NCI-H1092 (cell line): ENCODE results near the gene ADD2.
A peak's percentile ranks its signal among the peaks of the same experiment; 100 is the strongest.
"Not testable (repeated sequence)": the region's sequence is repeated elsewhere in the genome, so short reads cannot be mapped to it uniquely, and the experiment has no call there.

Experiments
- DNase-seq: peaks from one replicate; lab custom pipeline; 2025; lab: John Stamatoyannopoulos, UW

ADD2 gene

DNA sequence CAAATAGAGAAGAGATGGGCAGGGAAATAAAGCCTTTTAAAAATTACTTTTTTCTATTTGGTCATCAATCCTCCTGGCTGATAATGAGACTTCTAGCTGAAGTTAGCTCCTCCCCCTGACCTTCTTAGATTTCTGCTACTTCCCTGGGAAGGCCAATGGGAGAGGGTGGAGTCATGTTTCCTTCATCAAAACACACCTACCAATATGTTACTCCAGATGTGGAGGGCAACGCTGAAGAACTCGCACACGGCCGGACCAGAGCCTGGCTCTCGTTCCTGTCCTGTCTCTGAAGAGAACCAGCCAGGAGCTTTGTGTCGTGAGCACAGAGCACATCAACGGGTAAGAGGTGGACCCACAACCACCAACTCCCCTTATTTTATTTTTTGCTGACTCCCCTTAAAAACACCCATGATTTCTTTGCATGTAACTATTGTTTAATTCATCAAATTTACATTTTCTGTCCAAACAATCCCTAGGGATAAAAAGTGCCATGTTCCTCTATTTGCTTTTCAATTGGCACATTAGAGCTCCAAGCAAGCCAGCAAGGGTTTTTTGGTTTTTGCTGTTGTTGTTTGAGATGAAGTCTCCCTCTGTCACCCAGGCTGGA is 94.9 kb downstream of the ADD2 start:
- DNase-seq = no peak

DNA sequence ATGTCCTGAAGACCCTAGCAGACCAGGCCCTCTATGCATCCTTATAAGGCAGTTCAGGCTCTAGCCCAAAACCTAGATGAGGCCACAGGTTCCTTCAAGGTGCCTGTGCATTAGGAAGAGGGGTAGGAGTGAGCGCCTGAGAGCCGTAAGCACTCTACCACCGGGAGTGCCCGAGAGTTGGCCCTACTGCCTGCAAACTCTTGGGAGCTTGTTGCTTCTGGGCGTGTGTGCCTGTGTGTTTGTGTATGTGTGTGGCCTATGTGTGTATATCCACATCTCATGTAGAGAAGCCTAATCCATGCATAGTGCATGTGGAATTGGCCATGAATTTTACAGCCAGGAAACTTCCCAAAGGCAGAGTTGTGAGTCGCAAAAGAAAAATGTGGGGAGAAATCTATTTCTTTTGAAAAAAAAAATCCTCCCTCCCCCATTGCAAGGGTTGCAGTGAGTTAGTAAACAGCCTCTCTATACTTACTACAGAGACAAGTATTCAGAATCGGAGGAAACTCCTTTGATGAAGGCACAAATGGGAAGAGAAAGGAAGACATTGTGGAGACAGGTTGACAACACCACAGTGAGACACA is 96.8 kb downstream of the ADD2 start:
- DNase-seq = no peak

DNA sequence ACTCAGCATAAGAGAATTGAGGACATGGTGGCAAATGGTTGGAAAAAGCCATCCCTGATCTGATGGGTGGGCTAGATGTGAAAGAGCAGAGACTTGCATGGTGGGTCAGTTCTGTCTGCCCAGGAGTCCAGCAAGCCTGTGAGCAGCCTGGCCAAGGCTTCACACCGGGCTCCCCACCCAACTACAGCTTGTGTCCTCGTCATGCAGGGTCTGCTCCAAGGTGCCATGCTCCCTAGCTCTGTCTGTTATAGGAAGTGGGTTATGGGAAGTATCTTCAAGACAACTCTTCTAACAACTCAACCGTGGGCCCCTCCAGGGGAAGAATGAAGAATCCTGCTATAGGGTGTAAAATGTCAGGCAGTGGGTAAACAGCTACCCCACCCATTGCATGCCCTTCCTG is 97.4 kb downstream of the ADD2 start:
- DNase-seq = no peak

DNA sequence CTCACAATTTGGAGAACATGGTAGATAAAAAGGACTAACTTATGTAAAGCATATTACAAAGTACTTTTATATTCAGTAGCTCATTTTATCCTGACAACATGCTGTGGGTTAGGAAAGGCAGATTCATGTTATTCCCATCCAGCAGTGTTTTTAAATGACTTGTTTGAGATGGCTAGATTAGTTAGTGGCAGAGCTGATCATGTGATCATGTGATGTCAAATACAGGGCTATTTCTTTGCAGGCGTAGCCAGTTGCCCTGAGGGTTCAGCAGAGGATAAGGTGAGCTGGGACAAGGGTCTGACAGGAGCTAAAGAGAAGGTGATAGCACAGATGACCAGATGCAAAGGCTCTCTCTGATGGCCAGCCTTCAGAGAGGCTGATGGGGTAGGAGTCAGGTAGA is 97.8 kb downstream of the ADD2 start:
- no peak for DNase-seq

DNA sequence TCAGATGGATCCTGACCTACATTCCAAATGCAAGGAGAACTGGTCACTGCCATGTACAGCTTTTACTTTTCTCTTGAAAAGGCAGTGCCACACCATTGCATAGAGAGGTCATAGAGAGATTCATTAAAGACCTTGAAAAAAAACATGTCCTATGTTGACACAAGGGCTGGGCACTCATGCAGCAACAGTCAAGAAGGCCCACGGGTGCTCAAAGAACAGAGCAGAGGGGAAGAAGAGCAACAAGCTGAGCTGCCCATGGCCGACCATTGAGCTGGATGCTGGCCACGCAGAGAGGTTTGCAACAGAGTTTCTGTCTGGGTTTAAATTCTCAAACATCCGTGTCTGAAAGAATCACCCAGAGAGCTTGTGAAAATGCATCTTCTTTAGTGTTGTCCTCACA is 99.1 kb downstream of the ADD2 start:
- no peak for DNase-seq

DNA sequence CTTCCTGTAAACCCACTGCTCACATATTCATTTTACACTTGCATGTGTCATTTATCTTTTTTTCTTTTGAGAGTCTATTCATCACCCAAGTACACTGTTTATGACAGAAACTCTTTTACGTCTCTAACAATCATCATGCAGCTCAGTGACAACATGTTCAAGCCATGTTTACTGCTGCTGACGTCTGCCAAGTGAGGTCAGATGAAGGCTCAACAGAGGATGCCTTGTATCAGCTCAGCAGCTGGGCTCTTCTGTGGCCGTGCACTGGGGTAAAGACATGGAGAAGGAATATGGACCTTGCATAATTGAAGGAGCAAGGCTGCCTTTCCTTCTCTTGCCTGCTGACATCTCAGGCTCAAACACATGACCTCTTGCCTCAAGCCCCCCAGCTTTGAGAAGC is 99.6 kb downstream of the ADD2 start:
- DNase-seq = no peak

DNA sequence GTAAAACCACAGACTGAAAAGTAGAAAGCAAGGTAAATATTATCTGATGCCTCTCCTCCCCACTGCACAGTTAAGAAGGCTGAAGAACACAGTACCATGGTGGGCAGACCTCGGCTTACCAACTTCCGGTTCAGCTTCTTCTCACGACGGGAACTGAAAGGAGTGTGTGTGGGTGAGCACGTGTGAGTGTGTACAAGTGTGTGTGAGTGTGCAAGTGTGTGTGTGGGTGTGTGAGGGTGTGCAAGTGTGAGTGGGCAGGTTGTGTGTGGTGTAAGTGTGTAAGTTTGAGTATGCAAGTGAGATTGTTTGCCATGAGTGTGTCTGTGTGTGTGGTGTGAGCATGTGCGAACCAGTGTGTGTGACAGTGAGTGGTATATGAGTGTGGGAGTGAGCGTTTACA is 103.5 kb downstream of the ADD2 start:
- no peak for DNase-seq

DNA sequence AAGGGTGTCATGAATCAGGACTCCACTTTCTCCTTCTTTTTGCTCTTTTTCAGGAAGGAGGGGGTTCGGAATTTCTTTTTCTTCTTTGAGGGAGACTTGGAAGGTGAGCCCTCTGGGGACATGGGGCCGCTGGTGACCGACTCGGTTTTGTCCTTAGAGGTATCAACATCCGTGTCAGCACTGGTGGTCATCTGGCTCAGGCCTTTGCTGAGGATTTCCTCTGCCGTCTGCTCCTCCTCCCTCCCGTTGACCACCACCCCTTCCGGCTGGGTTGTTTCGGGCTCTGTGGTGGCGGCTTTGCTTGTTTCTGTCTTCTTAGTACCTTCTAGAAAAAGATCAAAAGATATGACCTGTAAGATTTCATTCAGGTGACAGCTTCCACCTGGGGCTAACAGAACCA is 104.6 kb downstream of the ADD2 start:
- DNase-seq = no peak

DNA sequence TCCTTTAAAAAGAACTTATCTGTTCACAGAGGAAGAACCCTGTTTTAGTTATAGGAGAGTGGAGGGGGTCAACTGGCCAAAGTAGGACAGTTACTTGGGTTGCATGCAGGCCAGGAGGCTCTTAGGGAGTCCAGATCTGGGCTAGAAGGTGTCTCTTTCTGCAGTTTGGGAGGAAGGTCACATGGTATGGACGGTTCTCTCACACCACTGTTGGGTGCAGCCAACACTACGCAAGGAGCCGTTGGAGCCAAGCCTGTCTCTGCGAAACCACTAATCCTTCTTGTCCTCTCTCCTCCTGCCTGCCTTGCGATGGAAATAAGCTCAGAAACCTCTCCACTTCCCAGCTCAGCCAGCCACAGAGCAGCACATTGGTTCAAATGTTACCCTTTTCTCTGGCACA is 108.4 kb downstream of the ADD2 start:
- no peak for DNase-seq

DNA sequence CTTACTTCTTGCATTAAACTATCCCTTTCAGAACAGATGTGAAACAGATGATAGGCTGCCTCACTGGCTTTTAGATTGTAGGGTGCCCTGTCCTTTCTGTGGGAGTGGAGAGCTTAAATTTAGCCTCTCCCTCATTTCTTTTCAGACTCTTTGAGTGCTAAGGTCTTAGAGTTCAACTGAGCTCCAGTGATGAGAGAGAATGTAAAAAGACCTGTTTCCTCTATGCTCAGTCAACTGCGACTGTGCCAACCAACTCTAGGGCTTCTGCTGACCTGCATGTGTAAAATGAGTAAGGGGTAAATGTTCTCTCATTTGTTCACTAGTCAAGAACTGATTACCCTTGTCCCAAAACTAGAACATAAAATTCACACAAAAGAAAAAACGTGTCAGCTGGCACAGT is 109.5 kb downstream of the ADD2 start:
- no peak for DNase-seq

DNA sequence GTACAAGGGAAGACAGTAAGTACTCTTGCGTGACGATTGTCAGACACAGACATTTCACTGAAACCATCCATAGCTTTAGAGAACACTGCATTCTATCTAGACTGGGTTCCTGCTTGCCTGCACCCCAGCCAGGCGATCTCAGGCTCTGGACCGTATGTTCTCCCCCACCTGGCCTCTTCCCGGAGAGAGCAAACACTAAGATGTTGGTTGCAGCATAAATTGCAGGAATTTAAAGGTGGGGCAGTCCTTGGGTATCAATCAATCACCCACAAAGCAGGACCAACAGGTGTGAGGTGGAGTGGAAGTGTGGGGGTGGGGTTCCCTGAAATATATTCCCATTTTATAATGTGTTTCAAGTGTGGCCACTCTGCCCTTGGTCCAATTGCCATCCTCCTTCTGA is 110.8 kb downstream of the ADD2 start:
- DNase-seq = no peak

DNA sequence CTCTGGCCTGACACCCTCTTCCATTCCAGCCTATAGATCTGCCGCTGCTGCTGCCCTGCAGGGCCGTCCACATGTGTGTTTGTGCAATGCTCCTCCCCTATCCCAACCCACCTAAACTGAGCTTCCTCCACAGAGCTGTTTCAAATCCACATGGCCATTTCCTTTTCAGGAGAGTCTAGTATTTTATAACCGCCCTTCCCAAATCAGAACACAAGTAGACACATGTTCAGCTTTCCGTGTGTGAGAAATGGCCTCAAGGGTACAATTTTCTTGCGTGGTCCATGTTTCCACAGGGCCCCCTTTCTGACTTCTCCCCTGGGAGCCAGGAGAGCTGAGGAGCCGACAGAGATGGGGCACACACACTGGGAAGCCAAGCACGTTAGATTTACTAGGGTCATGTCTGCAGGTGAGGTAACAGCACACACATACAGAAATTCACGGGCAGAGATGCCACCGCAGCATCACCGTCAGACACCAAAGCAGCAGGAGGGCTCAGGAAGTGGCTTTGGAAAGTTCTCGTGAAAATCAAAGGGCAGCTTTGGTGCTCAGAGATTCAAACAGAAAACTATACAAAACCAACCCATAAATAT is 111.5 kb downstream of the ADD2 start:
- DNase-seq = no peak

DNA sequence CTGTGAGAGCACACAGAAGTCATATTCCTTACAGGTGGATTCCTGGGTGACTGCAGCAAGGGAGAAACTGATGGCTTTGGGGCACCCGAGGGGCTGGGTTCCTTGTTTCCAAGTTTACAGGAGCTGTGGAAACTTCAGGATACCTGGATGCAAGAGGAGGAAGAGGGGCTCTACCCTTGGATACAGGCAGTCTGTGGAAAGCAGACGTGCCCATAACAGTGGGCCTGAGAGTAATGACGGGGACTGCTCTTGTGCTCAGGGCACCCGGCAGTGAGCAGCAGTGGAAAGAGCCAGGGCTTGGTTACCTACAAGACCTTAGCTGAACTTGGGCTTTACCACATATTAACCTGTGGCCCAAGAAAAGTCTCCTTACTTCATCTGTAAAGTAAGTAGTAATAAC is 112.2 kb downstream of the ADD2 start:
- no peak for DNase-seq

DNA sequence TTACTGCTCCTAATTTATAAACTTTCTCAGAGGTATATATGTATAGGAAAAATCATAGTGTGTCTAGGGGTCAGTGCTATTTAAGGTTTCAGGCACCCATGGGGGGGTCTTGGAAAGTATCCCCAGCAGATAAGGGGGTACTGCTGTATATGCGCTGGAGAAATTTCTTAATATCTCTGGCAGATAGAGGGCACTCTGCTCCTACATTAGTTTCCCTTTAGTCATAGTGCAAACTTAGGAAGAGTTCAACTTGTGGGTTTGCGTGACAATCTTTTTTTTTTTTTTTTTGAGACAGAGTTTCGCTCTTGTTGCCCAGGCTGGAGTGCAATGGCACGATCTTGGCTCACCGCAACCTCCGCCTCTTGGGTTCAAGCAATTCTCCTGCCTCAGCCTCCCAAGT is 112.8 kb downstream of the ADD2 start:
- not testable (repeated sequence) for DNase-seq

DNA sequence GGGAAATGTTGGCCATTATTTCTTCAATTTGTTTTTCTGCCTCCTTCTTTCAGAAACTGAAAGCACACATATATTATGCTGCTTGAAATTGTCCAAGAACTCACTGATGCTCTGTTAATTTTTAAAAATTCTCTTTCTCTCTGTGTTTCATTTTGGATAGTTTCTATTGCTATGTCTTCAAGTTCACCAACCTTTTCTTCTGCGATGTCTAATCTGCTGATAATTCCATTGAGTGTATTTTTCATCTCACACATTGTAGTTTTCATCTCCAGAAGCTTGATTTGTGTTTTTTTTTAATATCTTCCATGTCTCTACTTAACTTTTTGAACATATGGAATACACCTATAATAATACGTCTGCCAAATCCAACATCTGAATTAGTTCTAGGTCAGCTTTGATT is 116.3 kb downstream of the ADD2 start:
- DNase-seq = no peak

DNA sequence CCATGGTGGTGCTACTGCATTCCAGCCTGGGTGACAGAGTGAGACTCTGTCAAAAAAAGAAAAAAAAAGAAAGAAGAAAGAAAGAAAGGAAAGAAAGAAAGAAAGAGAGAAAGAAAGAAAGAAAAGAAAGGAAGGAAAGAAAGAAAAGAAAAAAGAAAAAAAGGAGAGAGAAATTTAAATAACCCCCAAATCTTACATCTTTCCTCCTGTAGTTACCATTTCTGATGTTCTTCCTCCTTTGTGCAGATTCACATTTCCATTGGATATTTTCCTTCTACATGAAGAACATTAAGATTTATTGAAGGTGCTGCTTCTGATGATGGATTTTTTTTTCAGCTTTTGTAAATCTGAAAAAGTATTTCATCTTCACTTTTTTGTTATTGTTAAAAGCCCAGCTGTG is 117.0 kb downstream of the ADD2 start:
- DNase-seq = no peak

DNA sequence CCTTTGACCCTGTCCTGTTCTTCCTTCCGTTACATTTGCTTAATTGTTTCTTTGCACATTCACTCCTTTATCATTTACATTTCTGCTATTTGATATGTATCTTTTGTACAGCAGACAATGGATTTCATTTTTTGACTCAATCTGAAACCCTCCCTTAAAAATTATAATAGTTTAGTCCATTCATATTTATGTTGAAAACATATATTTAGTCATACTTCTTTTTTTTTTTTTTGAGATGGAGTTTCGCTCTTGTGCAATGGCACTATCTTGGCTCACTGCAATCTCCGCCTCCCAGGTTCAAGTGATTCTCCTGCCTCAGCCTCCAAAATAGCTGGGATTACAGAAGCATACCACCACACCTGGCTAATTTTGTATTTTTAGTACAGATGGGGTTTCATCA is 119.0 kb downstream of the ADD2 start:
- no peak for DNase-seq

DNA sequence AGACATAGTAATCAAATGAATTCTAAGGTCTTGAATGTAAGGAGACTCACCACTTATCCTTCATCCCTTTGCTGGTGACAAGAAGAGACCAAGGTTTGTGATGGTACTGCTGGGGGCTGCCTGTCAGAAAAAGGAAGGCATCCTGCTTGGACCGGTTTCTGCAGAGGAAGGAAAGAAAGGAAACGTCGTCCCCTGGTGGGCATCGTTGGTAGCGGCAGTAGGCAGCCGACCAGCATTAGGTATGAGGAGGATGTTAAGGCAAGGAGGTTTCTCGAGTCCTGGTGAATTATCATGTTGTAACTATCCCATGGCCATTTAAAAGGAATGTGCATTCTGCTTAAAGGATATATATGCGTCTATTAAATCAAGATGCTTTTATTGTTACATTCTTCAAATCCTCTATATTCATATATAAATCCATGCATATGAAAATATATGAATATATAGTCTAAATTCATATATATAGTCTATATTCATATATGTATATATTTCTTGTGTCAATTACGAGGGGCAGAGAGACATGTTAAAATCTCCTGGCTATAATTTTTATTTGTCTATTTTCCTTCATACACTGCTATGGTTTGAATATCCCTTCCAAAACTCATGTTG is 120.0 kb downstream of the ADD2 start:
- peak; percentile 46 for DNase-seq

DNA sequence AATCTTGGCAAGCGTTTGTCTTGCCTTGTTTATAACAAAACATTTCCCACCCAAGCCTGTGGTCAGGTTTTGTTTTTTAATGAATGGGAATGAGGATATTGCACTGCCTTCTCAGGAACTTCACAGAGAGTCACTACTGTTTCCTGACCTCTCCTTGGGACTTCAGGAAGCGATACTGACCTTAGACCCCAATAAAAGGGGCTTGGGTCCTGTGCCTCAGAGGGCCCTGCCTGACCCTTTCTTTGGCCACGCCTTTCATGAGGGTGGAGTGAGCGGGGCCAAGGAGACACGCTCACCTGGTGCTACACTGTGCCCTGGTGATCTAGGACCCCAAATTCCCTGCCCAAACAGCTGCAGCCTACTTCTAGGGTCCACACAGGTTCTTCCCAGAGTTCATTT is 121.6 kb downstream of the ADD2 start:
- no peak for DNase-seq

DNA sequence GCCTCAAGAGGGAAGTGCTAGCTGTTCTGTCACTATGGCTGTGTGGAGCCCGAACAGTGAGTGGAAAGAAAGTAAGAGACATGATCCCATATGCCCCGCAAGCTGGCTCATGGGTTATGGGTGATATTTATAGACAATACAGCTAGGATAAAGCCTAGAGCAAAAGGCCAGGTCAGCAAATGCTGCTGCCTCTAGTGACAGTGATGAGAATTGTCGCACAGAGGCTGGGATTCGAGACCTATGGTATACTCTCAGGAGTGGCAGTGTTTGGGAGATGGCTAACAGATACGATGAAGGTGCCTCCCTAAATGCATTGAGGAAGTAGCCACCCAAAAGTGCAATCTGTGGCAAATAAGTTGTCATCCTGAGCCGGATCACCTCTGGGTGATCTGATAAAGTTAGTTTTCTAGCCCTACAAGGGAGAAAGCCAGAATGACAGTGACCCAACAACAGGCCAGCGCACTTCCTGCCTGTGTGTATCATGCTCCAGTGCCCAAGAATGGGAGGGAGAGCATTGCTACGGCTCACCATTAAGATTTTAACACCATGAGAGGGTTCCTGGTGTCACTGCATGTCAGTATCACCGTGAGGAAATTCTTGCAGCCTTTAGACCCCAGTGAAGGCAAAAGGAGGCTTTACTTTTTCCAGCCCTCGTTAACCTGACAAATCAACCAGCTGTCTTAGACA is 122.1 kb downstream of the ADD2 start:
- no peak for DNase-seq

DNA sequence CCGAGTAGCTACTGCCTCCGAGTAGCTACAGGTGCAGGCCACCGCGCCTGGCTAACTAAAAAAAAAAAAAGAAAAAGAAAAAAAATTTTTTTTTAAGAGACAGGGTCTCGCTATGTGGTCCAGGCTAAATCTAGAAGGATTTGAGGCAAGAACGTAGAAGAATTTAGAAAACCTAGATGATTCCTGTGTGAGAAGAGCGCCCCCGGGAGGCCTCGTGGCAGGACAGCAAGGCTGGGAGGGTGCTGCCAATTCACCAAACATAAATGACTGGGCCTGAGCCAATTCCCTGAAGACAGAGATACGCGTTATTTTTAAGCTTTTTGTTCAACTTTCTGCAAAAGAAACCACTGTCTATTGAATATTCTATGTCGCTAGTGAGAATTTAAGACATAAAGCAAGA is 124.3 kb downstream of the ADD2 start:
- no peak for DNase-seq

DNA sequence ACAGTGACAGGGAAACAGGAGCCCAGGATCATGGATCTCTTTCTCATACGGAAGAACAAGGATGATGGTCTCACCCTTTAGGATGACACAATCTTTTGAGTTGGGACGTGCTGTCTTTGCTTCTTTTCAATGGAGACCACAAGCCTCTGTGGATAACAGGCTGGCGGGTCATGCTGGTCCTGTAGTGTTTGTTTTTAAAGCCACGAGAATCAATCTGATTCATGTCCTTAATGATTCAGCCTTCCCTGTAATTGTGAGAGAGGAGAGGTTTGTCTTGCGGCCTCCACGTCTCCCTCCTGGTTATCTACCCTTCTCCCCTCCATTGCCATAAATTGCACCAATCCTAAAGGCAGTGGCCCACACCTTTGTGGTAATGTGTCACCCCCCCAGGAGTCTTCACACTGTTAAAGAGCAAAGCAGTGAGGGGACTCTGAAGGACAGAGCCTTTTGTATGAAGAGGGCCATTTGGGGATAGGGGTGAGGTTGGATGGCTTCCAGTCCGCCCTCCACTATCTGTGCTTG is 126.7 kb downstream of the ADD2 start:
- DNase-seq = no peak
